GM19351 (cell line): ENCODE measurements around the gene ITPR2.

Experiments
- ATAC-seq: cut with Tn5 transposase; IDR thresholded peaks from one replicate; pipeline ENCODE4 v1.9.1; 2021; ENCODE audit warnings: mild to moderate bottlenecking, moderate library complexity; ENCODE audit not compliant: unreplicated experiment

The ITPR2 gene

GRCh38 chr12:26373606-26374495 is 459.1 kb downstream of the ITPR2 start:
- ATAC-seq, result no peak

GRCh38 chr12:26372866-26373265 is 460.1 kb downstream of the ITPR2 start:
- no peak for ATAC-seq

GRCh38 chr12:26370098-26370497 is 462.9 kb downstream of the ITPR2 start:
- no peak for ATAC-seq

GRCh38 chr12:26369588-26369987 is 463.4 kb downstream of the ITPR2 start:
- no peak for ATAC-seq

GRCh38 chr12:26367991-26368730 is 464.8 kb downstream of the ITPR2 start:
- ATAC-seq, result no peak

GRCh38 chr12:26361964-26362363 is 471.0 kb downstream of the ITPR2 start:
- no peak for ATAC-seq

GRCh38 chr12:26360062-26360461 is 472.9 kb downstream of the ITPR2 start:
- ATAC-seq, result no peak

- no peak for ATAC-seq
Observed at GRCh38 chr12:26359576-26359975, 473.4 kb downstream of the ITPR2 start.

GRCh38 chr12:26358651-26359050 is 474.3 kb downstream of the ITPR2 start:
- ATAC-seq, result no peak

GRCh38 chr12:26347300-26347699 is 485.7 kb downstream of the ITPR2 start:
- ATAC-seq, result no peak

GRCh38 chr12:26346736-26347135 is 486.3 kb downstream of the ITPR2 start:
- no peak for ATAC-seq

GRCh38 chr12:26345471-26346003 is 487.5 kb downstream of the ITPR2 start:
- ATAC-seq, result peak; percentile 48

GRCh38 chr12:26341491-26341890 is 491.5 kb downstream of the ITPR2 start:
- no peak for ATAC-seq

- ATAC-seq, result peak; percentile 75
Observed at GRCh38 chr12:26340649-26341048, 492.3 kb downstream of the ITPR2 start.

GRCh38 chr12:26339976-26340375 is 493.0 kb downstream of the ITPR2 start:
- no peak for ATAC-seq

- no peak for ATAC-seq
Observed at GRCh38 chr12:26338586-26339572, 494.1 kb downstream of the ITPR2 start.

- ATAC-seq, result no peak
Observed at GRCh38 chr12:26335651-26336050, 497.3 kb downstream of the ITPR2 start.

- no peak for ATAC-seq
Observed at GRCh38 chr12:26334621-26335124, 498.3 kb downstream of the ITPR2 start.

GRCh38 chr12:26331960-26332359 is 501.0 kb downstream of the ITPR2 start:
- ATAC-seq, result no peak

GRCh38 chr12:26331136-26331535 is 501.9 kb downstream of the ITPR2 start:
- ATAC-seq, result no peak
